NT2/D1 (cell line): ENCODE measurements around the gene DKK2.

Source experiments
- SUZ12 ChIP-seq: IDR thresholded peaks from 2 replicates; pipeline ENCODE4 v1.6.1; 2011; ENCODE audit not compliant: insufficient read length, insufficient read depth; ENCODE audit errors: extremely low read depth
- ZNF274 ChIP-seq: IDR thresholded peaks from 2 replicates; pipeline ENCODE4 v1.6.1; 2011; ENCODE audit warnings: mild to moderate bottlenecking, low read depth, low read length

DNA sequence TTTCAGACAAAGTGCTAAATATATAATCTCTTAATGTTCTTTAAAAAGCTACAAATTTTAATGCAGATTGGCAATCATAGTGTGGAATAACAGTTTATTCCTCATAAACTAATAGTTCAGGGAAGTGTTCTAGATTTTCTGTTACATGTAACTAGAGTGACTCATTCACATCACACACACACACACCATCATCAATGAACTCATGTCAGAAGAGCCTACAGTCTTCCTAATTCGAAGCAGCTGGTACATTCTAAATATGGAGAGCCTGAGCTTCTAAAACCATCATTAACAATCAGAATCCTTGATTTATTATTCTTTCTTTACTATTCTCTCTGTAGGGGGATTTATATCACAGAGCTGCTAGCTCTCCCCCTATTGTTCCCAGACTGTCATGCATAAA lies 49.6 kb downstream of the DKK2 start:
- TF ChIP-seq SUZ12 (no peak), ZNF274 (no peak)
